HT-29 (cell line): ENCODE data around the gene FOXP1. TPM values are rescaled to one million over a fixed set of nuclear protein-coding genes. Genes with fewer than 3 reads are reported as not detected.

Source experiments
- DNase-seq: peaks from one replicate; pipeline ENCODE4 v3.0.0-alpha.2; 2015; ENCODE audit warnings: low spot score
- total RNA-seq: library from RNA; depleted of rRNA; stranded (reverse); fragments of >200 nt; shearing (Covaris generic); gene quantifications from 2 replicates; pipeline ENCODE4 v1.2.3, GENCODE V29; 2014

FOXP1 gene
- total RNA-seq, 1 experiment from 2014 or later: 31.0 TPM

- no peak for DNase-seq
Observed at GRCh38 chr3:71429597-71429988, 153.9 kb downstream of the FOXP1 start.

DNA sequence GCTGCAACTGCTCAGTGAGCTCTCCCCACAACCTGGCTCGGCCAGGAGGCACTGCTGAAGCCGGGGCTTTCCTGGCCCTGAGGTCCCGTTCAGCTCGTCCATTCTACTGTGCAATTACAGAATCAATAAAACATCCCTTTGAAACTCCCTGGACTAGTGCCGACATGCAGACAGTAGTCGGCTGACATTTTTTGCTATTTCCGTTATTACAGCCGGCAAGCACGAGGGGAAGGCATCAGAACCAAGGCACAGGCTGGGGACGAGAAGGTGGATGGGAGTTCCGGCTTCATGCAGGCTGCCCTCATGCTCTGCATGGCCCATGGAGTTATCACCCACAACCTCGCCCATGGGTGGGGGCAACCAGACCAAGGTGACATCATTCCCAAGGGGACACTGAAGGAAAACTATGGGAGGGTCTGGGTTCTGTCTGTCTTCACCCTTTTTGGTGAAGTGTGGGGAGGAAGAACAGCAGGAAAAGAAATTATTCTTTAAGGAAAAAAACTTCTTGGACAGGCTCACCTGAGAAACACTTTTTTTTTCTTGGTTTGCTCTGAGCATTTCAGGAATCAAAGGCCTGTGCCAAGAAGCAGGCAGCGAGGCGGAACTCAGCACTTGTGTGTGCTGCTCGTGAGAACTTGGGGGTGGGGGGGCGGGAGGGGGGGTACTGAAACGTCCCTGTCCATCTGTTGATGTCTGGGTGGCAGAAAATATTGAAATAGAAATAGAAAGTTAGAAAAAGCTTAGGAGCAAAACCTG is 154.5 kb downstream of the FOXP1 start:
- no peak for DNase-seq

DNA sequence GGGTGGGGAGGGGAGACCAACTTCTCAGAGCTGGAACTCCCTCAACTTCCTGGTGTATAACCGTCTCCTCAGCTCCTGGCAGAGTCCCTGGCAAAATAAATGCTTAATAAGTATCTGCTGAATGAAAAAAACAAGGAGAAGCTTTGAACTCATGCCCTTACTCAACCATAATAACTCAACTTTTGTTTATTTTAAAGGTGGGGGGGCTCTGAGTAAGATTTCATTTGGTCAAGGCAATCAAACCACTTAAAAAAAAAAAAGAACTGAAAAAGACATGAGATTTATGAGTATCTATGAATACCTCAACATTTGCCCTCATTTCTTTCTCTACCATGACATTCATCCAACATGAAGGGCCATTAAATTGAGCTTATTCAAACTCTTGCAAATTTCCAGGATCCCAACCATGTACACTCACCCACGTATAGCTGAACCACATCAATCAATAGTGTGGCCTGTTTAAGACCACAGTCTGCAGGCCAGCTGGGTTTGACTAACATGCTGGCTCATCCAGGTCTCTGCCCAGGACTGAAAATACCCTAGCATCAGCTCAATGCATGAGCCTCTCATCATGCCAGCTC is 157.9 kb downstream of the FOXP1 start:
- DNase-seq: no peak

GRCh38 chr3:71423151-71423906 is 160.2 kb downstream of the FOXP1 start:
- peak; percentile 54 for DNase-seq

GRCh38 chr3:71421820-71422566 is 161.5 kb downstream of the FOXP1 start:
- DNase-seq: no peak

- DNase-seq: no peak
Observed at GRCh38 chr3:71421475-71421819, 162.1 kb downstream of the FOXP1 start.

DNA sequence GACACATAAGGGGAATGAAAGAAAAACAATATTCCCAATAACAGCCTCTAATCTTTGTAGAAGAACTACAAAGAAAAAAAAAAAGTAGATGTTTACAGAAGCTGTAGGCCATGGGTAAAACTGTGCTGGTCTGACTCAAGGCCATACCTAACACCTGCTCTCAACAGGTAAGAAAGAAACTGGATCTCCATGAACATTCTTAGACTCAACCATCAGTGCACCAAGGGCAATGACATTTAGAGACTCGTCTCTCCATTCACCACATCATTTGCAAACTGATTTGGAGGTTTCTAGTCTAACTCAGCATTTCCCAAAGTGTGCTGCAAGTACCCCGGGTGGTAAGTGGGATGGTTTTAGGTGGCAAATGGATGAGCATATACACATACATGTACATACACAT is 164.2 kb downstream of the FOXP1 start:
- no peak for DNase-seq

GRCh38 chr3:71417791-71418190 is 165.7 kb downstream of the FOXP1 start:
- no peak for DNase-seq

DNA sequence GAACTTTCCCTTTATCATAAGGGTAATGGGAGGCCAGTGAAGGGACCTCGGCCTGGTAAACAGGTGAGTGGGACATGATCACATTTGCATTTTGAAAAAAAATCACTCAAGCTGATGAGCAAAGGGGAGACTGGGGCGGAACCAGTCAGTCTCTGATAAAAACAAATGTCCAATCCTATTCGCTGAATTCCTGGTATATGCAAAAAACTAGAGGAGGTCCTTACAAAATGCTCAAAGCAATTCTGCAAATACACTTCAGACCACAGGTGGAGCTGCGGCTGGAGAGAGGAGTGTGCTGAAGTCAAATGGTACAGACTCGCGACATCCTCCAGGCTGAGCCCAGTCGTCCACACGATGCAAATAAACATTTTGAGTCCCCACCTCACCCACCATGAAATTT is 166.7 kb downstream of the FOXP1 start:
- DNase-seq: no peak

- DNase-seq: no peak
Observed at GRCh38 chr3:71415681-71416122, 167.8 kb downstream of the FOXP1 start.

DNA sequence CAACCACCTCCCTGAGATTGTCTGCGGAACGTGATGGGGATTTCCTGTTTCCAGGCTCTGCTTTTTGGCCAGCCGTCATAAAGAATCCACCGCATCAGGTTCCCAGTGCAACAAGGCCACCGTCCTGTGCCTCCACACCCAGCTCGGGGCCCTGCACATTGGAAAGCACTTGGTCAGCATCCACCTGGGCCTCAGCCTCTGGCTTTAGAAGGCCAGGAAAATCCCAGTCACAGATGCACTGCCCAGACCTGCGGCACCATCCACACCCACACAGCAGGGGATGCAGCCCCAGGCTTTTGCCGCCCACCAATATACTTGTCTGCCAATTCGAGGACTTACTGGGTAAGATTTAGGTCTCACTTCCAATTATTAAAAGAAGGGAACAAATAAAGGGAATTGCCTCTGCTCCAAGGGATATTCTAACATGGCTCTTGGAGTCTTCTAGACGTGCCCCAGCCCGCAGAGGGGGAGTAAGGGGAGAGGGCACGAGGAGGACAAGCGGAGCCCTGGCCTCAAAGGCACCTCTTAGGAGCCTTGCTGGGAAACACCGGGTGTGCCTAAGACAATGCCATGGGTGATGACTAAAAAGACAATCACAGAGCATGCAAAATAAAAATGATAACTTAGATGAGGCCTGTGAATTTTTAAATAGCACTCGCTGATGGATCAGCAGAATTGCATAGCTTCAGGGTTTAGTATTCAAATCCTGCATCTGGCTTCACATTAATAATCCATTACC is 169.2 kb downstream of the FOXP1 start:
- no peak for DNase-seq

GRCh38 chr3:71413572-71413971 is 170.0 kb downstream of the FOXP1 start:
- DNase-seq: no peak

DNA sequence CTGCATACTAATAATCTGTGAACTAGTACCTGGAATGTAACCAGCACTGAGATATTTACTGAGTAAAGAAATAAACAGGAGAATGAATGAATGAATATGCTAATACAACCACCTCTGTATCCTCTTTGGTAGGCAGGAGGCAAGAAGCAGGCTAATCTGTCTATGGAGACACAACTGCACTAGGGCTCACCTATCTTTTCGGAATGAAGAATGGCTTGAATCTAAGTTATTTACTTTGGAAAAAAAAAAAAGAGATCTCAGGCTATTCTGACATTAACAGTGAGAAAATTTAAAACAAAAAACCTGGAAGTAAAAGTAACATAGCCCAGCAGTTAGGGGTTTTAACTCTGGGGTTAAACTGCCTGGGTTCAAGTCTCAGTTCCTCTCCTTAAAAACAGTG is 174.2 kb downstream of the FOXP1 start:
- DNase-seq: no peak

- DNase-seq: no peak
Observed at GRCh38 chr3:71408903-71409302, 174.6 kb downstream of the FOXP1 start.

- no peak for DNase-seq
Observed at GRCh38 chr3:71407823-71408222, 175.7 kb downstream of the FOXP1 start.

GRCh38 chr3:71406972-71407810 is 176.3 kb downstream of the FOXP1 start:
- no peak for DNase-seq

GRCh38 chr3:71402911-71403310 is 180.6 kb downstream of the FOXP1 start:
- DNase-seq: no peak

DNA sequence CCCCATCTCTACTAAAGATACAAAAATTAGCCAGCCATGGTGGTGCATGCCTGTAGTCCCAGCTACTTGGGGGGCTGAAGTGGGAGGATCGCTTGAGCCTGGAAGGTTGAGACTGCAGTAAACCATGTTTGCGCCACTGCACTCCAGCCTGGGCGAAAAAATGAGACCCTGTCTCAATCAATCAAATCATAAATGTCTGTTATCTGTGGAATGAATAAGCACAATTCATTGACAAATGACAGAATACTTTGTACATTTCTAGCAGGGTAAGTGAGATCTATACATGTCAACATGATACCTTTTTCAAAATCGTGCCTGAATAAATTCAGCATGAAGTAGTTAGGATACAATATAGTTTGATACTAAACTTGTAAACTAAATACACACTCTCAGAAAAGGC is 181.2 kb downstream of the FOXP1 start:
- no peak for DNase-seq

- DNase-seq: no peak
Observed at GRCh38 chr3:71401695-71402231, 181.8 kb downstream of the FOXP1 start.

DNA sequence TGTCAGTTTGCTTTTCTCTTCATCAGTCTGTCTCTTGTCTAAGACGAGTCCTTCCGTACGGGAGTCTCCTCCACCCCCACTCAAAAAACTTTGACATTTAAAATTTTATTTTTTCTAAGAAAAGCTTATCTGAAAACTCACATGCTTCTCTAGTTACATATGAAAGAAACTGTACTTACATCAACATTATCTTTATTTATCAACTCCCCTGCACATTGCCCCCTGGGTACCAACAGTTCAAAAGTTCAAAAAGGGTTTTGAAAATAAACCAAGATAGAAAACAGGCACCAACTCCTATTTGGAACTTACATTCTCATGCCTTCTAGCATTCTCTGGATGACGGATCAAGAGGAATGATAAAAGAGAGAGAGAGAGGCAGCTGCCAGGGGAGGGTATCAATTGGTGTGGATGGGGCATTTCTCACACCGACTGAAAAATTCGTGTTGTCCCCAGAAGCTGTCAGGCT is 182.5 kb downstream of the FOXP1 start:
- no peak for DNase-seq
